Measurements from ENCODE around the gene PRKN.

PRKN gene

DNA sequence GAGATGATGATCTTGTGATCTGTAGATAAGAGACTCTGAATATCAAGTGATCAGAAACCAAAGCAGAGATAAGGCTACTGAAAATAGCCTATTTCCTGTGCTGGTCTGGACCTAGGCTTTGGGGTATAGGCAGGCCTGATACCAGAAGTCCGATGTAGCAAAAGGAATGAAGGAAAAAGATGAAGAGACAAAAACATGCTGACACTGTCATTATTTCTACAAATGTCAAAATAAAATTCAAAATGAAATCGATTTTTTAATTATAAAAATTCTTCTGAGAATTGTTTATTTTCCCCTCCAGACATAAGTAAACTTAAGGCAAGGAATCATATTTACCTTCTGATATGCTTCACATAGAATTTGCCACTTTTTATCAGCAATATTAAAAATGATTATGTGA is 252.8 kb downstream of the PRKN start:
- TF ChIP-seq, protein P1, sequence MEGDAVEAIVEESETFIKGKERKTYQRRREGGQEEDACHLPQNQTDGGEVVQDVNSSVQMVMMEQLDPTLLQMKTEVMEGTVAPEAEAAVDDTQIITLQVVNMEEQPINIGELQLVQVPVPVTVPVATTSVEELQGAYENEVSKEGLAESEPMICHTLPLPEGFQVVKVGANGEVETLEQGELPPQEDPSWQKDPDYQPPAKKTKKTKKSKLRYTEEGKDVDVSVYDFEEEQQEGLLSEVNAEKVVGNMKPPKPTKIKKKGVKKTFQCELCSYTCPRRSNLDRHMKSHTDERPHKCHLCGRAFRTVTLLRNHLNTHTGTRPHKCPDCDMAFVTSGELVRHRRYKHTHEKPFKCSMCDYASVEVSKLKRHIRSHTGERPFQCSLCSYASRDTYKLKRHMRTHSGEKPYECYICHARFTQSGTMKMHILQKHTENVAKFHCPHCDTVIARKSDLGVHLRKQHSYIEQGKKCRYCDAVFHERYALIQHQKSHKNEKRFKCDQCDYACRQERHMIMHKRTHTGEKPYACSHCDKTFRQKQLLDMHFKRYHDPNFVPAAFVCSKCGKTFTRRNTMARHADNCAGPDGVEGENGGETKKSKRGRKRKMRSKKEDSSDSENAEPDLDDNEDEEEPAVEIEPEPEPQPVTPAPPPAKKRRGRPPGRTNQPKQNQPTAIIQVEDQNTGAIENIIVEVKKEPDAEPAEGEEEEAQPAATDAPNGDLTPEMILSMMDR (IDR thresholded peaks at IDR 0.05; ENCODE audit: extremely low read depth, insufficient read depth, missing control alignments): no peak
- no peak for DNase-seq (ENCODE audit: low spot score)

DNA sequence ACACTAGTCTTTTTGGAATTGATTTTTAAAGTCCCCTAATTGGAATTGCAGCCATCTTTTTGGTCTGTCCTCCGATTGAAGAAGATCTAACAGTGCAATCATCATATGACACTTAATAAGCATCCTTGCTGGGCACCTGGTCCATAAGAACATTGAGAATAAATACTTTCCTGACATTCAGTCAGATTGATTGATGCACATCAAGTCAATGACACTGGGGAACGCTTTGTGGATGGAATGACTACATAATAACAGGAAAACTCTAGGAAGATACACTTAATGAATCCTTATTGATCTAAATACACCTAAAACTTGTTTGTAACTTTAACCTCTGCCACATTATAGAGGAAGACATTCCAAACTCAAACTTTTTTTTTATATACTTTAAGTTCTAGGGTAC is 255.7 kb downstream of the PRKN start:
- DNase-seq (ENCODE audit: low spot score): no peak
- TF ChIP-seq, protein P1 (IDR thresholded peaks at IDR 0.05; ENCODE audit: extremely low read depth, insufficient read depth, missing control alignments): no peak
- in situ Hi-C loops (cut with MboI; ENCODE audit: low pct_unique_long_range_greater_than_20kb, low sequenced_read_pairs, unreplicated experiment): no loop called here

More for the DNA sequence above, 252.8 kb downstream of the PRKN start:
- in situ Hi-C loops (cut with MboI; ENCODE audit: low pct_unique_long_range_greater_than_20kb, low sequenced_read_pairs, unreplicated experiment): no loop called here

DNA sequence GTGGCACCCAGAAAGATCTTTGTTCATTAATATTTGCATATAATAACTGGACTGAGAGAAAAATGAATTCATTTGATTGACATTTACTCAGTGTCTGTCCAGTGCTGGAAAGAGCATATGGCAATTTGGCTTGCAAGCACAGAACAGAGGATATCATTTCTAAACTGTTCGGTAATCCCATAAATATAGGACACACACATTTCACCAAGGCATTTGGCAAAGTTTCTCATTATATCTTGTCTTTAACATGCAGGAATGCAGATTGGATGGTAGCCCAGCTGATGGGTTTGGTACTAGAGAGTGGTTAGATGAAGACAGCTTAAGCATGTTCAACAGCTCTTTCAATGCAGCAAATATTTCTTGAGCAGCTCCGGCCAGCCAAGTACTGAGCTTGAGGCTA is 259.2 kb downstream of the PRKN start:
- in situ Hi-C loops (cut with MboI; ENCODE audit: low pct_unique_long_range_greater_than_20kb, low sequenced_read_pairs, unreplicated experiment): no loop called here
- TF ChIP-seq, protein P1 (IDR thresholded peaks at IDR 0.05; ENCODE audit: extremely low read depth, insufficient read depth, missing control alignments): no peak

DNA sequence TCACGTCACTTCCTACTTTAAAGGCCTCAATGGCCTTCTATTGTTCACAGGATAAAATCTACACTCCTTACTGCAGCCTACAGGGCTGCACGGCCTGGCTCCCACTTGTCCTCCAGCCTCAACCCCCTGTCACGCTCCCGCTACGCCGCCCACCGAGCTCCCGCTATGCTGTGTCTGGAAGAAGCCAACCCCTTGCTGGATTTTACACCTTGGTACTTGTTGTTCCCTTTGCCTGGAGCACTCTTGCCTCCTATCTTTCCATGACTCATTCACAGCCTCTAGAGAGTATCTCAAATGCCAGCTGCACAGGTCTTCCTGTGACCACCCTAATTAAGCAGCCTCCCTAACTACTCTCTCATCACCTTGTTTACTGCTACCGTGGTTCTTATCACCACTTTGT is 259.9 kb downstream of the PRKN start:
- in situ Hi-C loops (cut with MboI; ENCODE audit: low pct_unique_long_range_greater_than_20kb, low sequenced_read_pairs, unreplicated experiment): no loop called here
- DNase-seq (ENCODE audit: low spot score): no peak
- TF ChIP-seq, protein P1 (IDR thresholded peaks at IDR 0.05; ENCODE audit: extremely low read depth, insufficient read depth, missing control alignments): no peak

More for the DNA sequence above, 259.2 kb downstream of the PRKN start:
- no peak for DNase-seq (ENCODE audit: low spot score)

DNA sequence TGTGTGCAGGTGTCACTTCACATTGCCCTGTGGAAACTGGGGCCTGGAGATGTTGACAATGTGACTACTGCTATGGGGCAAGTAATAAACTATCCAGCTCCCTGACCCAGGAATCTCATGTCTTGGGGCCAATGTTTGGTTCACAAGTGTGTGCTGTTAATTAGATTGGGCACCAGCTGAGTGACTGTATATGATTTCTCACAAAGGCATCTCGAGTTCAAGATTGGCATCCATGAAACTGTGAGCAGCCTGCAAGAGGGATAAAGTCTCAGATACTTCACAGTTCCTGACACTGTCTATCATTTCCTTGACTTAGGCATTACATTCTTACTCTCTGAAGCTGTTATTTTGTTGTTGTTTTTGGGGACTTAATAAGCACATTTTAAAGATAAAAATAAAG is 264.0 kb downstream of the PRKN start:
- in situ Hi-C loops (cut with MboI; ENCODE audit: low pct_unique_long_range_greater_than_20kb, low sequenced_read_pairs, unreplicated experiment): no loop called here
- TF ChIP-seq, protein P1 (IDR thresholded peaks at IDR 0.05; ENCODE audit: extremely low read depth, insufficient read depth, missing control alignments): no peak
- no peak for DNase-seq (ENCODE audit: low spot score)

DNA sequence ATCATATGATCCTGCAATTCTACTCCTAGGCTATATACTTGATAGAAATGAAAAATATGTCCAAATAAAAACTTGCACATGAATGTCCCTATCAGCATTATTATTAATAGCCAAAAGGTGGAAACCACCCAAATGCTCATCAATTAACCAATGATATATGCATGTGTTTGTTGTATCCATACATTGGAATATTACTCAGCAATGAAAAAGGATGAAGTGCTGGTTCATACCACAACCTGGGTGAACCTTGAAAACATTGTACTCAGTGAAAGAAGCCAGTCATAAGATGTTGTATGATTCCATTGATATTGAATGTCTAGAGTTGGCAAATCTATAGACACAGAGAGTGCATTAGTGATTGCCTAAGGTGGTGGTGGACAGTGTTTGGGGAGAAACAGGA is 267.6 kb downstream of the PRKN start:
- in situ Hi-C loops (cut with MboI; ENCODE audit: low pct_unique_long_range_greater_than_20kb, low sequenced_read_pairs, unreplicated experiment): no loop called here
- no peak for DNase-seq (ENCODE audit: low spot score)
- TF ChIP-seq, protein P1 (IDR thresholded peaks at IDR 0.05; ENCODE audit: extremely low read depth, insufficient read depth, missing control alignments): no peak

DNA sequence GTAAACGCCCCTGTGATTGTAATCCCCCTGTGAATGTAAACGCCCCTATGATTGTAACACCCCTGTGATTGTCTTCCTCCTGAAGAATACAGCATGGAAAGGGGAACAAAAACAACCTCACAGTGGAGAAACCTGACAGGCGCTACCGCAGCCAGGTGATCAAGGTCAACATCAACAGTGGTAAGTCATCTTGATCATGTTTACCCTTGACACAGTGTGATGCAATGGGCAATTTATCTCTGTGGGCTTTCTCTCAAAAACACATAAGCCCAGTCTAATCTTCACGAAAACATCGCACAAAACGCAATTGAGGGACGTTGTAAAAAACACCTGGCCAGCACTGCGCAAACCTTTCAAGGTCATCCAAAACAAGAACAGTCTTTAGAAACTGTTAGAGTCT is 277.2 kb downstream of the PRKN start:
- no peak for DNase-seq (ENCODE audit: low spot score)
- in situ Hi-C loops (cut with MboI; ENCODE audit: low pct_unique_long_range_greater_than_20kb, low sequenced_read_pairs, unreplicated experiment): no loop called here
- TF ChIP-seq, protein P1 (IDR thresholded peaks at IDR 0.05; ENCODE audit: extremely low read depth, insufficient read depth, missing control alignments): no peak
